GM12891 (cell line): ENCODE data around the gene DIP2C.

Experiments used
- POLR2A ChIP-seq: IDR thresholded peaks from 2 replicates; pipeline ENCODE4 v1.6.1; 2011; ENCODE audit warnings: low read depth, low read length, control low read depth
- POU2F2 ChIP-seq: IDR thresholded peaks from 2 replicates; pipeline ENCODE4 v1.6.1; 2011; ENCODE audit warnings: low read depth, mild to moderate bottlenecking, control low read depth, low read length, moderate library complexity
- TAF1 ChIP-seq: IDR thresholded peaks from 2 replicates; pipeline ENCODE4 v1.6.1; 2011; ENCODE audit warnings: low read depth, low read length, control low read depth

DNA sequence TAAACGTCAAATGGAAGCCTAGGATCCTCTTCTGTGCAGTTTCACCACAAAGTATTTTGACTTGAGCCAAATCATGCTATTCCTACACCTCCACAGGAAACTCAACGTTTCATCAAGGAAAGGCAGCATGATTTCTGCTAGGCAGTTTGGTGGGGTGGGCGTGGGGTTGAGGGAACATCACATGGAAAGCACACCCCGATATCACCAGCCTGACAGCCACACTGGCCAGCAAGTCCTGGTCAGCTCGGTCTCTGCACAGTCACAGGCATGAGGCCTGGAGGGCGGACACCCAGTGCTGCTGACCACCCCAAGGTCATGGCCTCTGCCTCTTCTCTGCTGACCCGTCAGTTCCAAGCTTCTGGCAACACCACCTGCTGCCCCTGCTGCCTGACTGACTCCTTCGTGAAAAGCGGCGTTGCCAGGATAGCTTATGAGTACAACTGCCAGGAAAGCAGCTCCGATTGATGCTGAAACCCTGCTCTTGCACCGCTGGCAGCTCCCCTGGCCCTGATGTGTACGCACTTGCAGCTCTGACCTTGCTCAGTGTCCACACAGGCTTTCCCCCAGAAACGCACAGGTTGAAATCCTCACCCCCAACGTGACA is 171.5 kb downstream of the DIP2C start:
- TF ChIP-seq POU2F2 = no peak
- no peak for TF ChIP-seq POLR2A
- no peak for TF ChIP-seq TAF1
